Kidney (tissue), 14 donors: Measurements from ENCODE around the gene PDYN. TPM values are rescaled to one million over a fixed set of nuclear protein-coding genes. Genes with fewer than 3 reads are reported as not detected.

Experiments used
- DNase-seq, 5 donors: peaks; one replicate each; pipeline ENCODE4 v3.0.0-alpha.2; 2013 to 2020
- FAIRE-seq: peaks from 2 replicates; lab custom pipeline; 2012; peaks lifted over from hg19 to GRCh38; lab: Jason Lieb, UNC
- H3K27ac ChIP-seq, 2 donors: one replicate each; pipeline ENCODE4 v1.7.0; 2013; ENCODE audit warnings: low read depth in 2 of 2, low read length in 2 of 2, inconsistent platforms in 1 of 2
- H3K27me3 ChIP-seq: one replicate; pipeline ENCODE4 v1.7.1; 2013; ENCODE audit warnings: low read length, inconsistent platforms; ENCODE audit not compliant: control insufficient read depth, insufficient read depth
- H3K36me3 ChIP-seq, 3 donors: one replicate each; pipeline versions ENCODE4 v1.7.0 to v1.7.1; 2013; ENCODE audit warnings: low read length in 3 of 3, control low read depth in 1 of 3, inconsistent platforms in 1 of 3; ENCODE audit not compliant: insufficient read depth in 3 of 3, control insufficient read depth in 2 of 3
- H3K4me1 ChIP-seq, 3 donors: one replicate each; pipeline versions ENCODE4 v1.7.0 to v1.7.1; 2013; ENCODE audit warnings: low read length in 3 of 3, inconsistent platforms in 1 of 3, low read depth in 1 of 3; ENCODE audit not compliant: control insufficient read depth in 2 of 3, insufficient read depth in 2 of 3
- H3K4me3 ChIP-seq, 3 donors: one replicate each; pipeline versions ENCODE4 v1.7.0 to v1.8.1; 2013; ENCODE audit warnings: low read length in 3 of 3, control low read depth in 1 of 3, inconsistent platforms in 1 of 3
- H3K9ac ChIP-seq, 3 donors: one replicate each; pipeline versions ENCODE4 v1.7.0 to v1.7.1; 2013; ENCODE audit warnings: low read length in 3 of 3, control low read depth in 1 of 3, inconsistent platforms in 1 of 3
- H3K9me3 ChIP-seq, 3 donors: one replicate each; pipeline versions ENCODE4 v1.7.0 to v1.7.1; 2013; ENCODE audit warnings: low read length in 3 of 3, control low read depth in 1 of 3, inconsistent platforms in 1 of 3; ENCODE audit not compliant: control insufficient read depth in 2 of 3, insufficient read depth in 1 of 3
- intact Hi-C: fragments of 100-400 bp; cut with DNase I; formaldehyde crosslinking; loops from one replicate; pipeline ENCODE4 v1.11.1; 2022
- polyA plus RNA-seq: library from polyadenylated mRNA; stranded (reverse); fragments of 350-450 nt; fragmentation: Illumina TruSeq; extraction: RNeasy Lipid Tissue Mini Kit (QIAGEN cat#74804); gene quantifications from one replicate; pipeline ENCODE4 v1.2.3, GENCODE V29; 2014; ENCODE audit warnings: low read depth, low replicate concordance; ENCODE audit not compliant: insufficient read depth
- total RNA-seq: library from RNA; stranded (reverse); fragmentation: NEBNext Ultra II Directional; extraction: Animal tissue kit (Norgen Biotek cat#: 25700); gene quantifications from one replicate; pipeline ENCODE4 v1.2.1, GENCODE V29; 2021
- TF ChIP-seq, protein P1 (sequence below): IDR thresholded peaks from 3 replicates; pipeline ENCODE4 v1.5.1; 2012; ENCODE audit warnings: mild to moderate bottlenecking, moderate library complexity, borderline replicate concordance; ENCODE audit not compliant: insufficient read depth; ENCODE audit errors: extremely low read depth
- donor health status: control.
- donor health status: control.
- donor health status: control.
- donor health status: control.
- donor health status: control.
- donor health status: DM: yes; HTN: yes; CAD: no.
- donor health status: Normal renal cell carcinoma (clear cell type).

Gene PDYN
- total and polyA plus RNA-seq, 2 donors from 2014 or later = not detected

DNA sequence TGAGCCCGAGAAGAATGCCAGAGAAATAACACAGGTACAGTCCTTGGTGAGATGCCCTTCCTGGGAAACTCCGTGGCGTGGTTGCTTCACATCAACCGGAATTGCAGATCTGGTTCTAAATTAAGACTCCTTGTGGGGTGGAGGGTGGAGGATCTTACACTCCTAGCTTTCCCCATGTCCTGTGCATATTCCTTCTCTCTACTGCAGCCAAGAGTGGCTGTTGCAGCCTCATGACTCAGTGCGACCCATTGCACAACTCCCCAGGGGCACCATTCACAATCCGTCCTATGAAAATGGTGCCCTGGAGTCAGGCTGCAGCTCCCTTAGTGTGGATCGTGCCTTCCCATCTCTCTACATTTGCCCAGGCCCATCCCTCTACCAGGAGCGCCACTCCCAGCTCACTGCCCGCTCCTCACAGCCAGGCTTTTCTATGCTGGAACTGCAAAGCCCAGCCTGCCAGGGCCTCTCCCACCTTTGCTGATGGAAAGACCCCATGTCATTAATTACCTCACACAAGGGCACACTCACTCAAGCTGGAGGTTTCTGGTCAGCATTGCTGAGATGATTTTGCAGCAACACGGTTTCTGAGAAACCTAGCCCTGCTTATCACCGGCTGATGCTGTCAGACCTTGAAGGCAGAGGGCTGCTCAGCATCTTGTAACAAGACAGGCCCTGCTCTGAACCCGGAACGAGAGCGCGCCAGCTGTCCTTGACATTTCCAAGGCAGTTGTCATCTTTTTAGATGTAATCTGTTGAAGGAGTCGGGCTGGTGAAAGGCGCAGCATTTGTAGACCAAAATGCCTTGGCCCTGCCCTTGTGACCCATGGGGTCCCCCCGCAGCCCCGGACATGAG, 58.9 kb downstream of the PDYN start:
- no peak for FAIRE-seq

DNA sequence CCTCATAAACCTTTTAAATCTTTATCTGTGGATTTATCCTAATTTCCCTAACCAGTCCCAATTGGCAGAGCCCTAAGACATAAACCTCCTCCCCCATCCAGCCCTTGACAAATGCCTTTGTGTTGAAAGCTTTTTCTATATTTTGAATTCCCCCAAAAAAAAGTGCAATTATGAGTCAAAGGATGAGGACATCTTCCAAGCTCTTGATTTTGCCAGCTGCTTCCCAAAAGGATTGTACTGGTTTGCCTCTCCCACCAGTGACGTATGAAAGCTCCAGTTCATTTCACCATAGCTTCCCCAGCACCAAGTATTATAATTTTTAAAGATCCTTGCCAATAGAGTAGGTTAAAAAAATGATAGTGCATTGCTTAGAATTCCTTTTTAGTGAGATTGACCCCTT, 59.7 kb downstream of the PDYN start:
- Histone ChIP-seq H3K9me3 (no peaks in the 10 kb centered on the region), H3K36me3 (no peaks in the 10 kb centered on the region), H3K27ac (no peak overlapping the region), H3K9ac (no peak overlapping the region), H3K4me3 (no peak overlapping the region), H3K4me1 (no peaks in the 10 kb centered on the region), H3K27me3 (no peaks in the 10 kb centered on the region)
- intact Hi-C loops = no loop called here
- DNase-seq = no peak
- TF ChIP-seq, protein P1, sequence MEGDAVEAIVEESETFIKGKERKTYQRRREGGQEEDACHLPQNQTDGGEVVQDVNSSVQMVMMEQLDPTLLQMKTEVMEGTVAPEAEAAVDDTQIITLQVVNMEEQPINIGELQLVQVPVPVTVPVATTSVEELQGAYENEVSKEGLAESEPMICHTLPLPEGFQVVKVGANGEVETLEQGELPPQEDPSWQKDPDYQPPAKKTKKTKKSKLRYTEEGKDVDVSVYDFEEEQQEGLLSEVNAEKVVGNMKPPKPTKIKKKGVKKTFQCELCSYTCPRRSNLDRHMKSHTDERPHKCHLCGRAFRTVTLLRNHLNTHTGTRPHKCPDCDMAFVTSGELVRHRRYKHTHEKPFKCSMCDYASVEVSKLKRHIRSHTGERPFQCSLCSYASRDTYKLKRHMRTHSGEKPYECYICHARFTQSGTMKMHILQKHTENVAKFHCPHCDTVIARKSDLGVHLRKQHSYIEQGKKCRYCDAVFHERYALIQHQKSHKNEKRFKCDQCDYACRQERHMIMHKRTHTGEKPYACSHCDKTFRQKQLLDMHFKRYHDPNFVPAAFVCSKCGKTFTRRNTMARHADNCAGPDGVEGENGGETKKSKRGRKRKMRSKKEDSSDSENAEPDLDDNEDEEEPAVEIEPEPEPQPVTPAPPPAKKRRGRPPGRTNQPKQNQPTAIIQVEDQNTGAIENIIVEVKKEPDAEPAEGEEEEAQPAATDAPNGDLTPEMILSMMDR = no peak
- no peak for FAIRE-seq

More for the DNA sequence above, 58.9 kb downstream of the PDYN start:
- Histone ChIP-seq H3K9me3 (no peaks in the 10 kb centered on the region), H3K4me3 (no peak overlapping the region), H3K9ac (no peak overlapping the region), H3K36me3 (no peaks in the 10 kb centered on the region), H3K27ac (no peak overlapping the region), H3K4me1 (no peaks in the 10 kb centered on the region), H3K27me3 (no peaks in the 10 kb centered on the region)
- DNase-seq = peak in 2 of 5 donors; percentile 29 to 90
- TF ChIP-seq, protein P1 = no peak
- intact Hi-C loops = no loop called here

DNA sequence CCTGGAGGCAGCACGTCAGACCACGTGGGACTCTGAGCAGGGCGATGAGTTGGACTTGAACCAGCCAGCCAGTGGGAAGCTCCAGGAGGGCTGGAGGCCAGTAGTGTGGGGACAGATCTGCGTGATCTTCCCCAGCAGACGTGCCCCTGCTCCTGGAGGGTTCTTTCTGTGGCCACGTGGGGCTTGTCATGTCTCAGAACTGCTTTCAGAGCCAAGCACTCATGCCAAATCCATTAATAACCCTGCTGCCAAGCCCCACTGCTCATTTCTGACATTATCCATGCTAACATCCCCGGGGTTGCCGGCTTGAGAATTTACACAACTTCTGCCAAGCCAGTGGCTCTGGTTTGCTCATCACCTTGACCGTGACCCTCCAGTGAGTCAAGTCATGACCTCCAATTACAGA, 60.4 kb downstream of the PDYN start:
- DNase-seq = peak in 1 of 5 donors; percentile 87

More for the DNA sequence above, 60.4 kb downstream of the PDYN start:
- Histone ChIP-seq H3K4me3 (no peak overlapping the region), H3K9ac (no peak overlapping the region), H3K27ac (no peak overlapping the region), H3K9me3 (no peaks in the 10 kb centered on the region), H3K4me1 (no peaks in the 10 kb centered on the region), H3K27me3 (no peaks in the 10 kb centered on the region), H3K36me3 (no peaks in the 10 kb centered on the region)
- FAIRE-seq = no peak
- TF ChIP-seq, protein P1 = no peak
- intact Hi-C loops = no loop called here
